Heart left ventricle (tissue), 16 donors: Measurements from ENCODE around the gene NUP35. TPM values are rescaled to one million over a fixed set of nuclear protein-coding genes. Genes with fewer than 3 reads are reported as not detected.

ENCODE experiments used
- ATAC-seq, 4 donors: fragments of 200-7000 bp; cut with Tn5 transposase; one replicate each; pipeline ENCODE4 v1.9.1; 2020 to 2022; ENCODE audit warnings: moderate library complexity in 4 of 4, mild to moderate bottlenecking in 3 of 4, moderate number of reproducible peaks in 1 of 4
- DNase-seq, 5 donors: peaks; one replicate each; pipeline ENCODE4 v3.0.0-alpha.2; 2020
- H3K27ac ChIP-seq, 12 donors: fragments of 200-600 bp; sonication (generic) in 4 of 12; one replicate each; pipeline versions ENCODE4 v1.5.0 to v1.8.0; 2016 to 2022; ENCODE audit warnings: mild to moderate bottlenecking in 2 of 12
- H3K27me3 ChIP-seq, 9 donors: fragments of 200-600 bp; sonication (generic) in 2 of 9; one replicate each; pipeline versions ENCODE4 v1.5.1 to v1.8.0; 2016 to 2022; ENCODE audit warnings: mild to moderate bottlenecking in 3 of 9
- H3K36me3 ChIP-seq, 9 donors: fragments of 200-600 bp; sonication (generic) in 2 of 9; one replicate each; pipeline versions ENCODE4 v1.5.0 to v1.8.0; 2018 to 2022; ENCODE audit warnings: mild to moderate bottlenecking in 2 of 9
- H3K4me1 ChIP-seq, 12 donors: fragments of 200-600 bp; sonication (generic) in 4 of 12; one replicate each; pipeline versions ENCODE4 v1.5.0 to v1.8.0; 2016 to 2022; ENCODE audit warnings: mild to moderate bottlenecking in 3 of 12
- H3K4me3 ChIP-seq, 12 donors: fragments of 200-600 bp; sonication (generic) in 4 of 12; one replicate each; pipeline versions ENCODE4 v1.5.0 to v1.8.0; 2017 to 2022; ENCODE audit warnings: mild to moderate bottlenecking in 9 of 12, moderate library complexity in 4 of 12
- H3K9me3 ChIP-seq, 12 donors: fragments of 200-600 bp; sonication (generic) in 4 of 12; one replicate each; pipeline versions ENCODE4 v1.5.0 to v1.8.0; 2016 to 2022; ENCODE audit warnings: mild to moderate bottlenecking in 1 of 12
- CTCF ChIP-seq, 12 donors: fragments of 200-600 bp; sonication (generic) in 4 of 12; IDR thresholded peaks; one replicate each; pipeline versions ENCODE4 v1.5.0 to v1.8.0; 2018 to 2022; ENCODE audit warnings: antibody characterized with exemption in 12 of 12, mild to moderate bottlenecking in 5 of 12
- POLR2A ChIP-seq, 2 donors: fragments of 450-650 bp; IDR thresholded peaks; one replicate each; pipeline ENCODE4 v1.6.1; 2017; ENCODE audit warnings: antibody characterized with exemption in 2 of 2, mild to moderate bottlenecking in 2 of 2, moderate library complexity in 2 of 2
- WGBS, 4 donors: extraction: QIAGEN DNeasy Blood & Tissue Kit in 2 of 4; methylation state at CpG; one replicate each; pipeline versions ENCODE4 v1.1.5 to v1.1.7; 2013 to 2018; 5-methylcytosine and 5-hydroxymethylcytosine counted together
- intact Hi-C, 10 donors: fragments of 100-400 bp; cut with DNase I; formaldehyde crosslinking; loops; one replicate each; pipeline versions ENCODE4 v1.11.1 to v1.14.2; 2022
- polyA plus RNA-seq, 2 donors: library from polyadenylated mRNA; stranded (reverse); fragments of 200-250 nt; gene quantifications; one replicate each; pipeline ENCODE4 v1.2.3, GENCODE V29; 2013
- total RNA-seq, 9 donors: library from RNA; depleted of rRNA in 2 of 9; stranded (reverse); fragments of >200 nt in 2 of 9; fragmentation: NEBNext Ultra II Directional in 3 of 9; extraction: Animal tissue kit (Norgen Biotek cat#: 25700) in 3 of 9; gene quantifications; one replicate each; pipeline versions ENCODE4 v1.1.0 to v1.2.4, GENCODE V29; 2016 to 2023
- donor health status: ischemic (EF 13 %, LVEDD 7.1; RV severe dilation, severe dysfunction).
- donor health status: healthy with polysubstance abuse.
- donor health status: DM: no; HTN: yes; CAD: no.
- donor health status: DM: no; HTN: no; CAD: no.
- donor health status: ischemic (EF 25% LVEDD 6.9; RV normal size, moderate dysfunction).
- donor health status: ischemic (EF 25% LVEDD 5.7; RV mildly dilated, moderate dysfunction).
- donor health status: healthy.
- donor health status: DM: yes; HTN: yes; CAD: no.
- donor health status: ischemic (EF 35%, LVEDD 5.7; RV mildly dilated, moderate dysfunction).
- donor health status: nonischemic (EF 11% LVEDD 7.7; RV severe dilation, severe dysfunction).
- donor health status: DM: yes; HTN: yes; CAD: no.
- donor health status: PGD.
- donor health status: ischemic (EF 29% LVEDD 5.4; RV normal size, mild dysfunction).
- donor health status: nonischemic (EF 23%, LVEDD 6.1; RV moderate dilation, normal function).

The NUP35 gene
- total and polyA plus RNA-seq, 11 donors, result 5.4 to 14.4 (median 8.0) TPM

- Histone ChIP-seq H3K4me3 (no peak overlapping the region), H3K4me1 (no peaks in the 10 kb centered on the region), H3K9me3 (no peaks in the 10 kb centered on the region), H3K36me3 (peaks cover 0 to 55% (median 48%) of the 10 kb centered on the region in 9 donors), H3K27me3 (no peaks in the 10 kb centered on the region), H3K27ac (no peak overlapping the region)
- WGBS, 4 donors, result 65 to 76% (median 71%) methylated on average over 4 of the region's 4 CpGs
- ATAC-seq (no peak), DNase-seq (no peak)
- intact Hi-C loops, result no loop called here
- TF ChIP-seq POLR2A (IDR thresholded peaks at IDR 0.05), result no peak
- TF ChIP-seq CTCF (IDR thresholded peaks at IDR 0.05), result no peak
Observed at GRCh38 chr2:183157131-183157530, 32.9 kb downstream of the NUP35 start.

GRCh38 chr2:183162362-183162761, 38.1 kb downstream of the NUP35 start:
- no peak for TF ChIP-seq CTCF (IDR thresholded peaks at IDR 0.05)
- TF ChIP-seq POLR2A (IDR thresholded peaks at IDR 0.05), result no peak
- H3K36me3 ChIP-seq, result peaks cover 0 to 67% (median 47%) of the 10 kb centered on the region in 9 donors

GRCh38 chr2:183163821-183164649, 39.8 kb downstream of the NUP35 start:
- Histone ChIP-seq H3K36me3 (peaks cover 0 to 52% (median 37%) of the 10 kb centered on the region in 9 donors), H3K9me3 (peaks cover 0 to 8% (median 0%) of the 10 kb centered on the region in 12 donors)
- intact Hi-C loops, result no loop called here

More at GRCh38 chr2:183162362-183162761, 38.1 kb downstream of the NUP35 start:
- ATAC-seq (no peak), DNase-seq (no peak)
- Histone ChIP-seq H3K27ac (no peak overlapping the region), H3K4me1 (no peaks in the 10 kb centered on the region), H3K4me3 (no peak overlapping the region), H3K9me3 (peaks cover 0 to 8% (median 0%) of the 10 kb centered on the region in 12 donors), H3K27me3 (no peaks in the 10 kb centered on the region)
- 84 to 100% (median 97%) methylated on average over 4 of the region's 4 CpGs for WGBS, 4 donors
- intact Hi-C loops, result no loop called here

More at GRCh38 chr2:183163821-183164649, 39.8 kb downstream of the NUP35 start:
- no peak overlapping the region for H3K4me3 ChIP-seq
- ATAC-seq, result no peak
- no peak for DNase-seq
- TF ChIP-seq CTCF (IDR thresholded peaks at IDR 0.05) (no peak), POLR2A (IDR thresholded peaks at IDR 0.05) (no peak)
- H3K27me3 ChIP-seq, result no peaks in the 10 kb centered on the region
- H3K4me1 ChIP-seq, result no peaks in the 10 kb centered on the region
- WGBS, 4 donors, result 69 to 77% (median 70%) methylated on average over 4 to 6 of the region's 6 CpGs
- no peak overlapping the region for H3K27ac ChIP-seq
